Frontal cortex (tissue), 4 donors: ENCODE results near the gene CLIC6. TPM values are rescaled to one million over a fixed set of nuclear protein-coding genes. Genes with fewer than 3 reads are reported as not detected.
"Not testable (repeated sequence)": the region's sequence is repeated elsewhere in the genome, so short reads cannot be mapped to it uniquely, and the experiment has no call there.

Source experiments
- DNase-seq, 2 donors: peaks; one replicate each; pipeline ENCODE4 v3.0.0; 2012; ENCODE audit warnings: low spot score in 2 of 2
- FAIRE-seq: peaks from 2 replicates; lab custom pipeline; 2012; peaks lifted over from hg19 to GRCh38; lab: Jason Lieb, UNC
- total RNA-seq: library from RNA; depleted of rRNA; stranded (reverse); fragments of >200 nt; gene quantifications from one replicate; pipeline ENCODE4 v1.2.3, GENCODE V29; 2014
- donor health status: control.
- donor health status: control.
- donor health status: control.

Gene CLIC6
- total RNA-seq, 1 donor from 2014 or later, result under 0.01 TPM

- no peak for DNase-seq
- FAIRE-seq, result no peak
Measured at GRCh38 chr21:34650861-34651431, 17.8 kb upstream of the CLIC6 start.

GRCh38 chr21:34651642-34652041, 17.2 kb upstream of the CLIC6 start:
- no peak for DNase-seq
- no peak for FAIRE-seq

GRCh38 chr21:34653522-34653921, 15.3 kb upstream of the CLIC6 start:
- no peak for FAIRE-seq
- no peak for DNase-seq

GRCh38 chr21:34661848-34662247, 6.9 kb upstream of the CLIC6 start:
- FAIRE-seq (no peak), DNase-seq (no peak)

- DNase-seq, result no peak
- no peak for FAIRE-seq
Measured at GRCh38 chr21:34667761-34668160, 1.0 kb upstream of the CLIC6 start.

- DNase-seq (no peak), FAIRE-seq (no peak)
Measured at GRCh38 chr21:34669149-34669879, 520 bp downstream of the CLIC6 start.

GRCh38 chr21:34669880-34670219, 1.1 kb downstream of the CLIC6 start:
- DNase-seq, FAIRE-seq: not testable (repeated sequence)

GRCh38 chr21:34670220-34670961, 1.6 kb downstream of the CLIC6 start:
- FAIRE-seq (no peak), DNase-seq (no peak)

GRCh38 chr21:34670962-34671348, 2.2 kb downstream of the CLIC6 start:
- no peak for FAIRE-seq
- no peak for DNase-seq

- DNase-seq, result no peak
- no peak for FAIRE-seq
Measured at GRCh38 chr21:34671462-34671861, 2.7 kb downstream of the CLIC6 start.

GRCh38 chr21:34671891-34672290, 3.1 kb downstream of the CLIC6 start:
- FAIRE-seq, result no peak
- DNase-seq, result no peak

GRCh38 chr21:34673006-34673405, 4.2 kb downstream of the CLIC6 start:
- DNase-seq (no peak), FAIRE-seq (no peak)

- no peak for DNase-seq
- FAIRE-seq, result no peak
Measured at GRCh38 chr21:34674468-34674867, 5.7 kb downstream of the CLIC6 start.

GRCh38 chr21:34675871-34676270, 7.1 kb downstream of the CLIC6 start:
- DNase-seq, result no peak
- FAIRE-seq, result no peak

- DNase-seq, result no peak
Measured at GRCh38 chr21:34679051-34679450, 10.3 kb downstream of the CLIC6 start.

GRCh38 chr21:34684174-34684876, 15.5 kb downstream of the CLIC6 start:
- FAIRE-seq (no peak), DNase-seq (no peak)

More at GRCh38 chr21:34679051-34679450, 10.3 kb downstream of the CLIC6 start:
- FAIRE-seq, result no peak

GRCh38 chr21:34687065-34687464, 18.3 kb downstream of the CLIC6 start:
- no peak for DNase-seq

GRCh38 chr21:34687745-34688144, 19.0 kb downstream of the CLIC6 start:
- FAIRE-seq (no peak), DNase-seq (no peak)

More at GRCh38 chr21:34687065-34687464, 18.3 kb downstream of the CLIC6 start:
- FAIRE-seq, result no peak

GRCh38 chr21:34688145-34688544, 19.4 kb downstream of the CLIC6 start:
- DNase-seq (peak in 1 of 2 donors; percentile 19), FAIRE-seq (no peak)

- no peak for FAIRE-seq
- DNase-seq, result no peak
Measured at GRCh38 chr21:34688715-34689114, 19.9 kb downstream of the CLIC6 start.
